ENCODE data around the gene TNRC6B. TPM values are rescaled to one million over a fixed set of nuclear protein-coding genes. Genes with fewer than 3 reads are reported as not detected.
"Not testable (repeated sequence)": the region's sequence is repeated elsewhere in the genome, so short reads cannot be mapped to it uniquely, and the experiment has no call there.

Gene TNRC6B
- total RNA-seq, 1 experiment from 2014 or later: 62.7 TPM

- H3K36me3 ChIP-seq (ENCODE audit: low read depth): peaks cover 7% of the 10 kb centered on the region
- H3K79me2 ChIP-seq (ENCODE audit: low read depth): peaks cover 68% of the 10 kb centered on the region
- intact Hi-C loops (cut with micrococcal nuclease; ENCODE audit: unreplicated experiment): no loop called here
- H2AFZ ChIP-seq: no peak overlapping the region
- CTCF ChIA-PET: interaction anchor here (0.5 kb wide), 1 partner anchor 985 kb away, joined by 3 read pairs; no protein-coding TSS in a partner anchor
- peaks cover 6% of the 10 kb centered on the region; the same call in 1 of the 2 replicates for H3F3A ChIP-seq (ENCODE audit: insufficient read depth, low read depth)
- BruUV-seq (replicated peaks): no TSS peak
- H3K9me3 ChIP-seq (ENCODE audit: insufficient read depth, low read depth): no peaks in the 10 kb centered on the region
- H3K4me1 ChIP-seq (replicated peaks; ENCODE audit: insufficient read depth): peaks cover 17% of the 10 kb centered on the region
- H3K9me2 ChIP-seq (ENCODE audit: insufficient read depth): no peaks in the 10 kb centered on the region
- H3K27me3 ChIP-seq (ENCODE audit: insufficient read depth, low read depth): no peaks in the 10 kb centered on the region
- DNase-seq: no peak
- peak; percentile 45 for TF ChIP-seq CTCF (conservative IDR thresholded peaks at IDR 0.05)
- TF ChIP-seq EZH2 (IDR thresholded peaks at IDR 0.05; ENCODE audit: low read depth): no peak
- POLR2A ChIA-PET (ENCODE audit: unreplicated experiment): no interaction called here
- H4K20me1 ChIP-seq (ENCODE audit: insufficient read depth): peaks cover 15% of the 10 kb centered on the region; the same call in 1 of the 2 replicates
- no peak overlapping the region for H3K4me3 ChIP-seq
- H3K27ac ChIP-seq: no peak overlapping the region
- H3K4me2 ChIP-seq: no peak overlapping the region
Observed at GRCh38 chr22:40193429-40194421, 16.0 kb downstream of the TNRC6B start.

- no peak overlapping the region for H3K27ac ChIP-seq
- H3K4me3 ChIP-seq: no peak overlapping the region
- intact Hi-C loops (cut with micrococcal nuclease; ENCODE audit: unreplicated experiment): no loop called here
- H3F3A ChIP-seq (ENCODE audit: insufficient read depth, low read depth): peaks cover 8% of the 10 kb centered on the region; the same call in 1 of the 2 replicates
- ChIA-PET CTCF (no interaction called here), POLR2A (ENCODE audit: unreplicated experiment) (no interaction called here)
- no TSS peak for BruUV-seq (replicated peaks)
- H3K4me2 ChIP-seq: no peak overlapping the region
- TF ChIP-seq CTCF (conservative IDR thresholded peaks at IDR 0.05) (no peak), EZH2 (IDR thresholded peaks at IDR 0.05; ENCODE audit: low read depth) (no peak)
- no peaks in the 10 kb centered on the region for H3K9me3 ChIP-seq (ENCODE audit: insufficient read depth, low read depth)
- no peaks in the 10 kb centered on the region for H3K9me2 ChIP-seq (ENCODE audit: insufficient read depth)
- H2AFZ ChIP-seq: no peak overlapping the region
- no peaks in the 10 kb centered on the region for H3K27me3 ChIP-seq (ENCODE audit: insufficient read depth, low read depth)
- peaks cover 15% of the 10 kb centered on the region; the same call in 1 of the 2 replicates for H4K20me1 ChIP-seq (ENCODE audit: insufficient read depth)
- peaks cover 17% of the 10 kb centered on the region for H3K4me1 ChIP-seq (replicated peaks; ENCODE audit: insufficient read depth)
- no peak for DNase-seq
- H3K79me2 ChIP-seq (ENCODE audit: low read depth): peaks cover 68% of the 10 kb centered on the region
- peaks cover 7% of the 10 kb centered on the region for H3K36me3 ChIP-seq (ENCODE audit: low read depth)
Observed at GRCh38 chr22:40194656-40195055, 16.9 kb downstream of the TNRC6B start.

DNA sequence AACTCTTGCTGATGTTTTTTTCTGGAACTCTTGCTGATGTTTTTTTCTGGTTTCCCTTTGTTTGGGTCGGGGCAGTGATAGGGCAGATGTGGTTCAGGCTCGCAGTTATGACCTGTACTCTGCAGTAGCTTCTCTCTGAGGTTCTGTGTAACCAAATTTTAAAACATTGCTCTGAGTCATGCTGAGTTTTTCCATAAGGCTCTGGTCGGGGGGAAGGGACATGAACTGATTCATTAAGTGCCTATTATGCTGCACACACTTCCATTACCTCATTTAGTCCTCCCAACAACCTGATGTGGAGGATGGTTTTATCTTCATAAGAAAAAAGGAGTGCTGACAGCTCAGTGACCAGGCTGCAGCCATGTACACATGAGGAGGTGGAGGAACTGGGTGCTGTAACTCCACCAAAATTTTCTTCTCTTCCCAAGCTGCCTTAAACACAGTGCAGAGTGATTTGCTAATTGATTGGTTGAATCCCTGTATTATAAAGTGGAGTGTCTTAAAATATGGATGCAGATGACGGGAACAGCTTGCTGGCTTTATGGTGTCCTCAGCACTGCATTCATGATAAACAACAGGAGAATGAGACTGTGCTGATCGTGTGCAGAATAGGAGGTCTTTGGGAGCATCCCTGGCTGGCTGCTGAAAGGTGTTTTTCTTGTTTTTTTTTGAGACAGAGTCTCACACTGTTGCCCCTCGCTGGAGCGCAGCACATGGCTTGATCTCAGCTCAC lies 19.1 kb downstream of the TNRC6B start:
- intact Hi-C loops (cut with micrococcal nuclease; ENCODE audit: unreplicated experiment): no loop called here
- Histone ChIP-seq H2AFZ (no peak overlapping the region), H3K4me2 (peak overlapping the region; percentile 29), H3K9me2 (ENCODE audit: insufficient read depth) (no peaks in the 10 kb centered on the region), H3K79me2 (ENCODE audit: low read depth) (peaks cover 62% of the 10 kb centered on the region), H3K27me3 (ENCODE audit: insufficient read depth, low read depth) (no peaks in the 10 kb centered on the region), H3K4me1 (replicated peaks; ENCODE audit: insufficient read depth) (peaks cover 17% of the 10 kb centered on the region), H3K9me3 (ENCODE audit: insufficient read depth, low read depth) (no peaks in the 10 kb centered on the region), H3F3A (ENCODE audit: insufficient read depth, low read depth) (peaks cover 10% of the 10 kb centered on the region; the same call in 1 of the 2 replicates), H3K4me3 (no peak overlapping the region), H3K27ac (peak overlapping the region; percentile 48), H4K20me1 (ENCODE audit: insufficient read depth) (peaks cover 19% of the 10 kb centered on the region), H3K36me3 (ENCODE audit: low read depth) (no peaks in the 10 kb centered on the region)
- DNase-seq: peak; percentile 16 to 75
- POLR2A ChIA-PET (ENCODE audit: unreplicated experiment): interaction anchor here (0.6 kb wide), 1 partner anchor 106 kb away, joined by 6 read pairs; no protein-coding TSS in a partner anchor
- BruUV-seq (replicated peaks): TSS peak; percentile 23
- no peak for TF ChIP-seq CTCF (conservative IDR thresholded peaks at IDR 0.05)
- no peak for TF ChIP-seq EZH2 (IDR thresholded peaks at IDR 0.05; ENCODE audit: low read depth)
- CTCF ChIA-PET: no interaction called here

DNA sequence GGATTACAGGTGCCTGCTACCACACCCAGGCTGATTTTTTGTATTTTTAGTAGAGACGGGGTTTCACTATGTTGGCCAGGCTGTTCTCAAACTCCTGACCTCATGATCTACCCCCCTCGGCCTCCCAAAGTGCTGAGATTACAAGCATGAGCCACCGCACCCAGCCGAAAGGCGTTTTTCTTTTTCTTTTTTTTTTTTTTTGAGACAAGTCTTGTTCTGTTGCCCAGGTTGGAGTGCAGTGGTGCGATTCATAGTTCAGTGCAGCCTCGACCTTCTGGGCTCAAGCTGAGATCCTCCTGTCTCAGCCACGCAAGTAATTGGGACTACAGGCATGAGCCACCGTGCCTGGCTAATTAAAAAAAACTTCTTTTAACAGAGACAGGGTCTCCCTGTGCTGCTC lies 19.7 kb downstream of the TNRC6B start:
- H3K9me2 ChIP-seq (ENCODE audit: insufficient read depth); CTCF ChIA-PET; H3K27ac ChIP-seq; H3K4me3 ChIP-seq; POLR2A ChIA-PET (ENCODE audit: unreplicated experiment); intact Hi-C loops (cut with micrococcal nuclease; ENCODE audit: unreplicated experiment); DNase-seq; BruUV-seq (replicated peaks); H3K4me2 ChIP-seq; H3K27me3 ChIP-seq (ENCODE audit: insufficient read depth, low read depth); H3K36me3 ChIP-seq (ENCODE audit: low read depth); H3F3A ChIP-seq (ENCODE audit: insufficient read depth, low read depth); H2AFZ ChIP-seq; H3K9me3 ChIP-seq (ENCODE audit: insufficient read depth, low read depth): not testable (repeated sequence)
- peaks cover 61% of the 10 kb centered on the region for H3K79me2 ChIP-seq (ENCODE audit: low read depth)
- H3K4me1 ChIP-seq (replicated peaks; ENCODE audit: insufficient read depth): peaks cover 17% of the 10 kb centered on the region
- H4K20me1 ChIP-seq (ENCODE audit: insufficient read depth): peaks cover 19% of the 10 kb centered on the region

Measured in PC-9 (cell line).